Body of pancreas (tissue), 4 donors: ENCODE measurements around the gene SLC24A3.

Experiments used
- CTCF ChIP-seq, 7 experiments: fragments of 450-650 bp in 4 of 7; fragments of 200-600 bp in 3 of 7; sonication (generic) in 3 of 7; IDR thresholded peaks; one replicate each; pipeline ENCODE4 v1.5.1; 2016 to 2019; ENCODE audit warnings: antibody characterized with exemption in 7 of 7
- POLR2A ChIP-seq, 3 donors: fragments of 450-650 bp; IDR thresholded peaks; one replicate each; pipeline ENCODE4 v1.6.1; 2016; ENCODE audit warnings: antibody characterized with exemption in 3 of 3, mild to moderate bottlenecking in 2 of 3

DNA sequence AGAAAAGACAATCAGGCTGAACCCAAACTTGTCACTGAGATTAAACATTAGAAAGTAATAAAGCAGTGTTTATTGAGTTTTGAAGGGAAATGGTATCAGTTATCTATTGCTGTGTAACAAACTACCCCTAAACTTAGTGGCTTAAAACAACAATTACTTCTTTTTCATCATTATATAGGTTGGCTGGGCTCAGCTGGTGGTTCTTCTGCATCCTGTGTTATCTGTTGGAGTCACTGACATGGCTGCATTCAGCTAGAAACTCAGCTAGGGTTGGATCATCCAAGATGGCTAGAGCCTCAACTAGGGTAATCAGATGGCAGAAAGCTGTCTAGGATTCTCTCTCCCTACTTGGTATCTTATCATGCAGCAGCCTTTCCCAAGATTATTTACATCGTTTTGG lies 533.1 kb downstream of the SLC24A3 start:
- TF ChIP-seq POLR2A (IDR thresholded peaks at IDR 0.05) (no peak), CTCF (IDR thresholded peaks at IDR 0.05) (no peak)
